ENCODE results near the gene CDK4.
A peak's percentile ranks its signal among the peaks of the same experiment; 100 is the strongest.

Gene CDK4

GRCh38 chr12:57727758-57728395, 24.2 kb downstream of the CDK4 start:
- H3K4me3 ChIP-seq (ENCODE audit: low read length): no peak overlapping the region
- no peak for TF ChIP-seq CTCF (conservative IDR thresholded peaks at IDR 0.05; ENCODE audit: low read depth, low read length)
- no peak for DNase-seq (ENCODE audit: low read depth)

- no peak for DNase-seq (ENCODE audit: low read depth)
- H3K4me3 ChIP-seq (ENCODE audit: low read length): peak overlapping the region; percentile 32
- TF ChIP-seq CTCF (conservative IDR thresholded peaks at IDR 0.05; ENCODE audit: low read depth, low read length): peak; percentile 2
Measured at GRCh38 chr12:57726884-57727757, 25.0 kb downstream of the CDK4 start.

DNA sequence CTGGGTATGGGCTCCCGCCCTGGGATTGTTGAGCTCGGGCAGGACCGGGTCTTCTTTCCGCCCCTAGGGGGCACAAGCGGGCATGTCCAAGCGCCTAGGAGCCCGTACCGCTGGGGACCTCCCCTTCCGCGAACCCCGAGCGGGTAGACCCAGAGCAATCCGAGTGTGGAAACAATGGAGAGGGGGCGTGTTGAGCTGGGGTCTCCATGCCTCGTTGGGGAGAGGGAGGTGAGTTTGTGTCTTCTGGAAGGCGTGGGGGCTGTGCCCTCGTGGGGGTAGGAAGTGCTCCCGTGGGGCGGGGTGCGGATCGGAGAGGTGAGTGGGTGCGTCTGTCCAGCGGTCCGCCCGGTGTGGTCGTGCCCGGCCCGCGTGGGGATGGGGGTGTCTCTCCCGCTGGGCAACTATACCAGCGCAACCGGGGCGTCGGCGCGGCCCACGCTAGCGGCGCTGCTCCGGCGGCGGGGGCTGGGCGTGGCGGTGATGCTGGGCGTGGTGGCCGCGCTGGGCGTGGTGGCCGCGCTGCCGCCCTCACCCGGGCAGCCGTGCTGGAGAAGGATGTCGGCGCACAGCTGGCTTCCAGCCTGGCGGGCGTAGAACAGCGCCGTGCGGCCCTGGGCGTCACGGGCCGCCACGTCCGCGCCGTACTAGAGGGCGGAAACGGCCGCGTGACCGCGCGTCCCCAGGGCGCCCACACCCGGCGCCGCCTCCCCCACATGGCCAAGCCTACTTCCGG, 25.8 kb downstream of the CDK4 start:
- peak overlapping the region; percentile 57 for H3K4me3 ChIP-seq (ENCODE audit: low read length)
- DNase-seq (ENCODE audit: low read depth): no peak
- TF ChIP-seq CTCF (conservative IDR thresholded peaks at IDR 0.05; ENCODE audit: low read depth, low read length): peak; percentile 82

DNA sequence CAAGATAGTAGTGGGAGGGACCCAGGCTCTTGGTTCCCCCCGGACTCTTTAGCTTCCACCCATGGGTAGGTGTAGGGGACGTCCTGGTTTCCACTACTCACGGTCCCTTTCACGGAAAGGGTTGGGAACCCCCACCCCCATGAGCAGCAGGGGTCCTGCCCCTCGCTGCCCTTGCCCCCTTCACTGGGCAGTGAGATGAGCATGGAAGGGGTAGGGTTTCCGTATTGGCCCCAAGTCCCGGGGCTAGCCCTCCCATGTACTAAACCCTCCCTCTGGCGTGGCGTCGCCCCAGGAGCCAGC, 26.3 kb downstream of the CDK4 start:
- TF ChIP-seq CTCF (conservative IDR thresholded peaks at IDR 0.05; ENCODE audit: low read depth, low read length): no peak
- H3K4me3 ChIP-seq (ENCODE audit: low read length): no peak overlapping the region
- DNase-seq (ENCODE audit: low read depth): no peak

DNA sequence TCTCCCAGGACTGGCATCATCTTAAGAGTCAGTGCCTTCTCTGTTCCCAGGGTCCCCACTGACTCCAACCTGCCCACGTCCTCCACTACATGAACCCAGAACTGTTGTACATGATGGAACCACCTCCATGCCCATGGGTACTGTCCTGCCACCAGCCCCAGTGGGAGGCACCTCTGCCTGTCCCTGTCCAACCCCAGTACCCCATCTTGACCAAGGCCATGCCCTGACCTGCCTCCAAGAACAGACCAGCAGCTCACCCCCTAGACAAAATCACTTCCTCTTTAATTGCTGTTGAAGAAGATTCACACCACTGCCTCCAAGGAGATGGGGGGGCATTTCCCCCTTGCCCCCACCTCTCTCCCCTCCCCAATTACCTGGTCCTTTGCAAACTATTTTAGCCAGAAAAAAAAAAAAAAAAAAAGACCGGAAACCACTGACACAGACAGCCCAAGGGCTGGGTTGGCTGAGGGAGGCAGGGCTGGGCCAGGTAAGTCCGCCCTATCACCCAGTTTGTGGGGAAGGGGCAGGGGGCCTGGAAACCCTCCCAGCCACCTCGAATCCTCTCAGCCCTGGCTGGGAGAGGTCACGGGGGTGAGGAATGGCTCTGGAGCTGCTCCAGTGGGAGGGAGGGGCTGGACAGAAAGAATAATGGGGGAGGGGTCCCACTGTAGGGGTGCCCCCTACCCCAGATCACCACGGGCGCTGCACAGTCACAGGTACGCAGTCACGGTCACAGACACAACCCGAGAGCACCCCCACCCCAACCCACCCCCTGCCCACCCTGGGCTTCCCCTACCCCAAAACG, 27.0 kb downstream of the CDK4 start:
- no peak overlapping the region for H3K4me3 ChIP-seq (ENCODE audit: low read length)
- no peak for DNase-seq (ENCODE audit: low read depth)
- no peak for TF ChIP-seq CTCF (conservative IDR thresholded peaks at IDR 0.05; ENCODE audit: low read depth, low read length)

GRCh38 chr12:57724003-57724935, 27.8 kb downstream of the CDK4 start:
- H3K4me3 ChIP-seq (ENCODE audit: low read length): no peak overlapping the region
- DNase-seq (ENCODE audit: low read depth): no peak
- no peak for TF ChIP-seq CTCF (conservative IDR thresholded peaks at IDR 0.05; ENCODE audit: low read depth, low read length)

Data from retinal pigment epithelial cell (primary cell).